ENCODE measurements around the gene KIFBP.

DNA sequence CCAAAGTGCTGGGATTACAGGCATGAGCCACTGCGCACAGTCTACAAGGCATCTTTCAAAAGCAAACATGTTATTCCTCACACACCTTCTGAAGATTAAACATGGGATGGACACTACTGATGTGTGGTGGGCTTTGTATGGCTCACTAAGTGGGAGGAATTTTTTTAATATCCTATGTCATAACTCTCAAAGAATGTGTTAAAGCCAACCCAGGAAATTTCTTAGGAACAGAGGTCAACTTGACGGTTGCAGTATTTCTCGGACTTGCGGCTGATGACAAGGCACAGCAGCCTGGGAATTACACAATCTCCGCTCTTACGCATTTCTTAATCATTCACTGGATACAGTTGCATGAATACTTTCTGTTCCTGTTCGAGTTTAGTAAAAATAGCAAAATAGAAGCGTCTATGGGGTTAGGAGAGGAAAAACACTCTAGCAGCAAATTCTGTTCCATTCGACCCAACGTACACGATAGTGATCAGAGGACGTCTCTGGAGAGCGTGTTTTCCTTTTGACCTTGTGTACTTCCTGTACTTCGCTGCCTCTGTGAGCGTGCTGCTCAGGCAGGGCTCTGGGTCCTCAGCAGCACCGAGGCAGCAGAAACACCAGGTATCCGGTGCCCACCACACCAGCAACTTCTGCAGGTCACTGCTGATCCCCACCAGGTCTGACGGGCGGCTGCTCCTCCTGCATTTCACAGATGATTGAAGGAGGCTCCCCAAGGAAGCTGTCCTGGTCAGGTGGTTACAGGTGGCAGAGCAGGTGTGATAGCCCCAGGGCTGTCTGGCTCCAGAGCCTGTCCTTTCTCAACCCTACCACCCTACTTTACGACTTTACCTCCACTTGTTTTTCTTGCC is 72.9 kb downstream of the KIFBP start:
- TF ChIP-seq, protein P1, sequence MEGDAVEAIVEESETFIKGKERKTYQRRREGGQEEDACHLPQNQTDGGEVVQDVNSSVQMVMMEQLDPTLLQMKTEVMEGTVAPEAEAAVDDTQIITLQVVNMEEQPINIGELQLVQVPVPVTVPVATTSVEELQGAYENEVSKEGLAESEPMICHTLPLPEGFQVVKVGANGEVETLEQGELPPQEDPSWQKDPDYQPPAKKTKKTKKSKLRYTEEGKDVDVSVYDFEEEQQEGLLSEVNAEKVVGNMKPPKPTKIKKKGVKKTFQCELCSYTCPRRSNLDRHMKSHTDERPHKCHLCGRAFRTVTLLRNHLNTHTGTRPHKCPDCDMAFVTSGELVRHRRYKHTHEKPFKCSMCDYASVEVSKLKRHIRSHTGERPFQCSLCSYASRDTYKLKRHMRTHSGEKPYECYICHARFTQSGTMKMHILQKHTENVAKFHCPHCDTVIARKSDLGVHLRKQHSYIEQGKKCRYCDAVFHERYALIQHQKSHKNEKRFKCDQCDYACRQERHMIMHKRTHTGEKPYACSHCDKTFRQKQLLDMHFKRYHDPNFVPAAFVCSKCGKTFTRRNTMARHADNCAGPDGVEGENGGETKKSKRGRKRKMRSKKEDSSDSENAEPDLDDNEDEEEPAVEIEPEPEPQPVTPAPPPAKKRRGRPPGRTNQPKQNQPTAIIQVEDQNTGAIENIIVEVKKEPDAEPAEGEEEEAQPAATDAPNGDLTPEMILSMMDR (IDR thresholded peaks at IDR 0.05), result no peak
- peak; percentile 46 for TF ChIP-seq POLR2A (IDR thresholded peaks at IDR 0.05)

All from right lobe of liver (tissue), 4 donors.